ENCODE measurements around the gene BDH1. TPM values are rescaled to one million over a fixed set of nuclear protein-coding genes. Genes with fewer than 3 reads are reported as not detected.
"Not testable (repeated sequence)": the region's sequence is repeated elsewhere in the genome, so short reads cannot be mapped to it uniquely, and the experiment has no call there.

BDH1 gene
- total RNA-seq, 3 donors from 2014 or later: 14.6 to 33.1 (median 16.4) TPM

DNA sequence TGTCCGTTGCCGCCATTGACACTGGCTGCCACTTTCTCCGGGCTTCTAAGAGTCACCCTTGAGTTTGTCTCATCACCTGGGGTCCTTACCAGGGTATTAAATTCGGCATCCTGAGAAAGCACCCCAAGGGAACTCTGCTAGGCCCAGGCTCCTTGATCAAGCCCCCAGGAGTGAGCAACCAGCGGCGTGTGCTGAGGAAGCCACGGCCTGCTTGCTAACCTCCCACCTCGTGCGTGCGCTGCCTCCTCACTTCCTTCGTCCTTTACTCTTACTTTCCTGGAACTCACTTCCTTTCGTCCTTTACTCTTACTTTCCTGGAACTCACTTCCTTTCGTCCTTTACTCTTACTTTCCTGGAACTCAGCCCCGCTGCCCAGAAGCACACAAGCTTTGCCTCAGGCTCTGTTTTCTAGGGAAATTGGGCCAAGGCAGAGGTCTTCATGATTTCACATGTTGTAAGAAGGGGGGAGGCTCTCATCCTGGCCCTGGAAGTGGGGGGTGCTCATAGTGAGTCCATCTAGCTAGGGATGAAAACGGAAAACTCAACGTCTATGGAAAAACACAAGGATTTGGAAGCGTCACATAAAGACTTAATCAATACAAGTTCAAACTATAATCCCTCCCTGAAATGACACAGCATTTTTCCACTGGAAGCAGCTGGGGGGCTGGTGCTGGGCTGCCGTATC lies 36.7 kb upstream of the BDH1 start:
- no peak overlapping the region for H3K4me3 ChIP-seq
- no peak overlapping the region for H3K27ac ChIP-seq
- TF ChIP-seq POLR2AphosphoS5 (IDR thresholded peaks at IDR 0.05): no peak
- TF ChIP-seq POLR2A (IDR thresholded peaks at IDR 0.05): no peak
- TF ChIP-seq, protein P1, sequence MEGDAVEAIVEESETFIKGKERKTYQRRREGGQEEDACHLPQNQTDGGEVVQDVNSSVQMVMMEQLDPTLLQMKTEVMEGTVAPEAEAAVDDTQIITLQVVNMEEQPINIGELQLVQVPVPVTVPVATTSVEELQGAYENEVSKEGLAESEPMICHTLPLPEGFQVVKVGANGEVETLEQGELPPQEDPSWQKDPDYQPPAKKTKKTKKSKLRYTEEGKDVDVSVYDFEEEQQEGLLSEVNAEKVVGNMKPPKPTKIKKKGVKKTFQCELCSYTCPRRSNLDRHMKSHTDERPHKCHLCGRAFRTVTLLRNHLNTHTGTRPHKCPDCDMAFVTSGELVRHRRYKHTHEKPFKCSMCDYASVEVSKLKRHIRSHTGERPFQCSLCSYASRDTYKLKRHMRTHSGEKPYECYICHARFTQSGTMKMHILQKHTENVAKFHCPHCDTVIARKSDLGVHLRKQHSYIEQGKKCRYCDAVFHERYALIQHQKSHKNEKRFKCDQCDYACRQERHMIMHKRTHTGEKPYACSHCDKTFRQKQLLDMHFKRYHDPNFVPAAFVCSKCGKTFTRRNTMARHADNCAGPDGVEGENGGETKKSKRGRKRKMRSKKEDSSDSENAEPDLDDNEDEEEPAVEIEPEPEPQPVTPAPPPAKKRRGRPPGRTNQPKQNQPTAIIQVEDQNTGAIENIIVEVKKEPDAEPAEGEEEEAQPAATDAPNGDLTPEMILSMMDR (IDR thresholded peaks at IDR 0.05): no peak
- H3K36me3 ChIP-seq: no peaks in the 10 kb centered on the region
- H3K9me3 ChIP-seq: no peaks in the 10 kb centered on the region
- DNase-seq (ENCODE audit: low spot score in 2 of 2): peak in 1 of 2 donors; percentile 8
- intact Hi-C loops (cut with DNase I; ENCODE audit: low total_unique reads): no loop called here
- no peaks in the 10 kb centered on the region for H3K4me1 ChIP-seq
- no peaks in the 10 kb centered on the region for H3K27me3 ChIP-seq

DNA sequence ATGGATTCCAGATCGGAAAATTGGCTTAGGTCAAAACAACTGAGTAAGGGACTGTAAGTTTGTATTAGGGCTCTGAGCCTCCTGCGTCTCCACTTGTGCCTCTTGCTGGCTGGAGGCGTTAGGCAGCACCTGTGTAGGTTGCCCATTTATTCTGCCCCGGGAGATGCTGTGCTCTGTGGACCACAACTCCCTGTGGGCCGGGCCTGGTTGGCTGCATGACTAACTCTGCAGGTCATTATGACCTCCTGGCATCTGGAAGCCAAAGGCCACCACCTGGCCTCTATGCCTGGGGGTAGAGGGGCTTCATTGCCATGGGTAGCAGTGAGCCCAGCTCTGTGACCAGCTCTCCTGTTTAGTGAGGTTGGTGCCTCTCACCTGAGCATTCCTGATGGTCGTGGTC lies 36.0 kb upstream of the BDH1 start:
- H3K4me1 ChIP-seq: no peaks in the 10 kb centered on the region
- no peak overlapping the region for H3K4me3 ChIP-seq
- intact Hi-C loops (cut with DNase I; ENCODE audit: low total_unique reads): no loop called here
- H3K27me3 ChIP-seq: no peaks in the 10 kb centered on the region
- H3K36me3 ChIP-seq: no peaks in the 10 kb centered on the region
- no peak overlapping the region for H3K27ac ChIP-seq
- no peak for DNase-seq (ENCODE audit: low spot score in 2 of 2)
- TF ChIP-seq POLR2A (IDR thresholded peaks at IDR 0.05) (no peak), POLR2AphosphoS5 (IDR thresholded peaks at IDR 0.05) (no peak)
- TF ChIP-seq, protein P1 (IDR thresholded peaks at IDR 0.05): no peak
- no peaks in the 10 kb centered on the region for H3K9me3 ChIP-seq

DNA sequence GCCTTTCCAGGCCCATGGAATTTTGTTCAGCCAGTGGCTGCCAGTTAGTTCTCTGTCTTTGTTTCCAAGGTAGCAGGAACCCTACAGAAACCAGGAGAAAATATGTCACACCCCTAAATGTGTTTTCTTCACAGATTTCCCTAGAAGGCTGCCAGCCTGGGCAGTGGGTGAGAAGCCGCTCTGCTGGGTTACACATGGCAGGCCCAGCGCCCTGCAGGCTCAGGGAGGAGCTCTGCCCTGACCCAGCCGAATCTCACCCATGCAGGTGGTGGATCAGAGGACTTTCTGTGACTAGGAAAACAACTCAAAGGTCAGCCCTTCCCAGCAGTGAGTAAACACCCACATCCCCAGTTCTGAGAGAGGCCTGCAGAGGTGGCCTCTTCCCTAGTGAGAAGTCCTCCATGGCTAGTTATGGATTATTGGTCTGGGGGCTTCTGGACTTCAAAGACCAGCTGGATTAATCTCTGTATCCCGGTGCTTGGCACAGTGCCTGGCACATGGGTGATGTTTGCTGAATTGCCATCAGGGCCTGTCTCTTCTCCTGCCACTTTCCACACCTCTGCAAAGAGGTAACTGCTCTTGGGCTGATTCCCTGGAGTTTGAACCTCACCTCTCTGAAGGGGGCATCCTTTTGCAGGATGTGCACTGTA lies 34.7 kb upstream of the BDH1 start:
- H3K27ac ChIP-seq: no peak overlapping the region
- no peak overlapping the region for H3K4me3 ChIP-seq
- H3K27me3 ChIP-seq: no peaks in the 10 kb centered on the region
- no peaks in the 10 kb centered on the region for H3K36me3 ChIP-seq
- peak in 1 of 2 donors; percentile 17 for DNase-seq (ENCODE audit: low spot score in 2 of 2)
- H3K9me3 ChIP-seq: no peaks in the 10 kb centered on the region
- TF ChIP-seq, protein P1 (IDR thresholded peaks at IDR 0.05): no peak
- TF ChIP-seq POLR2A (IDR thresholded peaks at IDR 0.05) (no peak), POLR2AphosphoS5 (IDR thresholded peaks at IDR 0.05) (no peak)
- no peaks in the 10 kb centered on the region for H3K4me1 ChIP-seq
- intact Hi-C loops (cut with DNase I; ENCODE audit: low total_unique reads): no loop called here

DNA sequence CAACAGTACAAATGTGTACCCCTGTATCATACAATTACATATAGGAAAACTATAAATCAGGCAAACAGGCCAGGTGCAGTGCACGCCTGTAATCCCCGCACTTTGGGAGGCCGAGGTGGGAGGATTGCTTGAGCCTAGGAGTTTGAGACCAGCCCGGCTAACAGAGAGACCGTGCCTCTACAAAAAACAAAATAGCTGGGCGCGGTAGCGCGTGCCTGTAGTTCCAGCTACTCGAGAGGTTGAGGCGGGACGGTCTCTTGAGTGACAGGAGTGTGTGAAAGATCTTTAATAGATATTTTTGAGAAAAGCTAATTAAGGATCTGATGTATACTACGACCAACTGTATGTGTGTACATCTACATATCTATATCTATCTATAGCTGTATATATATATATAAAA lies 33.8 kb upstream of the BDH1 start:
- Histone ChIP-seq H3K9me3 (no peaks in the 10 kb centered on the region), H3K4me1 (no peaks in the 10 kb centered on the region), H3K36me3 (no peaks in the 10 kb centered on the region), H3K4me3 (no peak overlapping the region), H3K27me3 (no peaks in the 10 kb centered on the region), H3K27ac (no peak overlapping the region)
- DNase-seq (ENCODE audit: low spot score in 2 of 2): no peak
- no peak for TF ChIP-seq POLR2A (IDR thresholded peaks at IDR 0.05)
- TF ChIP-seq POLR2AphosphoS5 (IDR thresholded peaks at IDR 0.05): no peak
- intact Hi-C loops (cut with DNase I; ENCODE audit: low total_unique reads): no loop called here

DNA sequence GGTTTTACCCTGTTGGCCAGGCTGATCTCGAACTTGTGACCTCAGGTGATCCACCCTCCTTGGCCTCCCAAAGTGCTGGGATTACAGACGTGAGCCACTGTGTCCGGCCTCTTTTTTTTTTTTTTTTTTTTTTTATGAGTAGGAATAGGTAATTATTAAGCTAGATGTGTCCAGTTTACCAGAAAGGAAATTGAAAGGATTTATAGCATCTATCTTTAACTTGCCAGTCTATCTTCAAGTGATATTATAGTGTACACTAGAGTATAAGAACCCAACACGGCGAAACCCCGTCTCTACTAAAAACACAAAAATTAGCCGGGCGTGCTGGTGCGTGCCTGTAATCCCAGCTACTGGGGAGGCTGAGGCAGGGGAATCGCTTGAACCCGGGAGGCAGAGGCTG lies 31.0 kb upstream of the BDH1 start:
- intact Hi-C loops (cut with DNase I; ENCODE audit: low total_unique reads); H3K9me3 ChIP-seq; H3K27me3 ChIP-seq; DNase-seq (ENCODE audit: low spot score in 2 of 2); H3K27ac ChIP-seq; H3K4me1 ChIP-seq; H3K4me3 ChIP-seq; H3K36me3 ChIP-seq: not testable (repeated sequence)

DNA sequence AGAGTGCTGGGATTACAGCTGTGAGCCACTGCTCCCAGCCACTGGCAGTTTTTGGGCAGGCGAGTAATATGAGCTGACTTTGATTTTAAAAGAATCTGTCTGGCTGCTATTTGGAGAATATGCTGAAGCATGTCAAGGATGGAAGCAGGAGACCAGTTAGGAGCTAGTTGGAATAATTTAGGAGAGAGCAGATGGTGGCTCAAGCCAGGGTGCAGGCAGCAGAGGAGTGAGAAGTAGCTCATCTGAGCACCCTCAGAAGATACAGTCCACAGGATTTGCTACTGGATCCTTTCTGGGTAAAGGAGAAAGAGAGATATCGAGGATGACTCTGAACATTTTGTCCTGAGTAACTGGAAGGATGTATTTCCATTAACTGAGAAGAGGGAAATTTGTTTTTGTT lies 30.4 kb upstream of the BDH1 start:
- intact Hi-C loops (cut with DNase I; ENCODE audit: low total_unique reads): no loop called here
- H3K27ac ChIP-seq: no peak overlapping the region
- no peaks in the 10 kb centered on the region for H3K4me1 ChIP-seq
- no peaks in the 10 kb centered on the region for H3K36me3 ChIP-seq
- no peak for DNase-seq (ENCODE audit: low spot score in 2 of 2)
- H3K27me3 ChIP-seq: no peaks in the 10 kb centered on the region
- no peaks in the 10 kb centered on the region for H3K9me3 ChIP-seq
- no peak for TF ChIP-seq POLR2AphosphoS5 (IDR thresholded peaks at IDR 0.05)
- TF ChIP-seq, protein P1 (IDR thresholded peaks at IDR 0.05): no peak
- no peak for TF ChIP-seq POLR2A (IDR thresholded peaks at IDR 0.05)
- no peak overlapping the region for H3K4me3 ChIP-seq

Data from breast epithelium (tissue), 4 donors.